Upper lobe of left lung (tissue), 6 donors: Measurements from ENCODE around the gene CDRT4. TPM values are rescaled to one million over a fixed set of nuclear protein-coding genes. Genes with fewer than 3 reads are reported as not detected.
"Not testable (repeated sequence)": the region's sequence is repeated elsewhere in the genome, so short reads cannot be mapped to it uniquely, and the experiment has no call there.

Source experiments
- ATAC-seq, 2 donors: fragments of 200-7000 bp; cut with Tn5 transposase; one replicate each; pipeline ENCODE4 v1.9.1; 2022; ENCODE audit warnings: mild to moderate bottlenecking in 2 of 2, moderate library complexity in 2 of 2; ENCODE audit not compliant: low FRiP score in 2 of 2
- DNase-seq, 2 donors: peaks; one replicate each; pipeline ENCODE4 v3.0.0-alpha.2; 2019 to 2020
- H3K27ac ChIP-seq, 4 donors: fragments of 200-600 bp; sonication (generic); one replicate each; pipeline ENCODE4 v1.5.1; 2016 to 2019
- H3K27me3 ChIP-seq, 4 donors: fragments of 200-600 bp; sonication (generic); one replicate each; pipeline ENCODE4 v1.5.1; 2017 to 2019
- H3K36me3 ChIP-seq, 4 donors: fragments of 200-600 bp; sonication (generic); one replicate each; pipeline ENCODE4 v1.5.1; 2016 to 2019
- H3K4me1 ChIP-seq, 4 donors: fragments of 200-600 bp; sonication (generic); one replicate each; pipeline ENCODE4 v1.5.1; 2018 to 2019
- H3K4me3 ChIP-seq, 4 donors: fragments of 200-600 bp; sonication (generic); one replicate each; pipeline ENCODE4 v1.5.1; 2017 to 2019; ENCODE audit warnings: mild to moderate bottlenecking in 2 of 4, moderate library complexity in 1 of 4
- H3K9me3 ChIP-seq, 4 donors: fragments of 200-600 bp; sonication (generic); one replicate each; pipeline ENCODE4 v1.5.1; 2018 to 2019
- EP300 ChIP-seq, 4 donors: sonication (generic); formaldehyde crosslinking; IDR thresholded peaks; one replicate each; pipeline ENCODE4 v1.5.1; 2017; ENCODE audit warnings: antibody characterized with exemption in 4 of 4, control low read depth in 2 of 4
- POLR2A ChIP-seq, 4 donors: fragments of 450-650 bp; IDR thresholded peaks; one replicate each; pipeline ENCODE4 v1.5.1; 2016 to 2017; ENCODE audit warnings: antibody characterized with exemption in 4 of 4, mild to moderate bottlenecking in 2 of 4
- POLR2AphosphoS5 ChIP-seq, 2 donors: sonication (generic); formaldehyde crosslinking; IDR thresholded peaks; one replicate each; pipeline ENCODE4 v1.5.1; 2017; ENCODE audit warnings: antibody characterized with exemption in 2 of 2
- WGBS, 2 donors: methylation state at CpG; one replicate each; pipeline ENCODE4 v1.1.5; 2017 to 2018; 5-methylcytosine and 5-hydroxymethylcytosine counted together
- total RNA-seq, 6 donors: library from RNA; depleted of rRNA in 4 of 6; stranded (reverse); fragments of >200 nt in 4 of 6; gene quantifications; one replicate each; pipeline versions ENCODE4 v1.1.0 to v1.2.1, GENCODE V29; 2016 to 2021
- TF ChIP-seq, protein P1 (sequence below), 6 experiments: fragments of 450-650 bp in 4 of 6; fragments of 200-600 bp in 2 of 6; sonication (generic) in 2 of 6; IDR thresholded peaks; one replicate each; pipeline ENCODE4 v1.5.1; 2016 to 2019; ENCODE audit warnings: antibody characterized with exemption in 6 of 6
- donor health status: DM: no; HTN: no; CAD: no; lungs with moderate emphysema.
- donor health status: DM: no; HTN: yes; CAD: no; lungs with severe emphysema.

Gene CDRT4
- total RNA-seq, 6 donors from 2014 or later, result 4.7 to 38.8 (median 5.8) TPM; not detected in 1

DNA sequence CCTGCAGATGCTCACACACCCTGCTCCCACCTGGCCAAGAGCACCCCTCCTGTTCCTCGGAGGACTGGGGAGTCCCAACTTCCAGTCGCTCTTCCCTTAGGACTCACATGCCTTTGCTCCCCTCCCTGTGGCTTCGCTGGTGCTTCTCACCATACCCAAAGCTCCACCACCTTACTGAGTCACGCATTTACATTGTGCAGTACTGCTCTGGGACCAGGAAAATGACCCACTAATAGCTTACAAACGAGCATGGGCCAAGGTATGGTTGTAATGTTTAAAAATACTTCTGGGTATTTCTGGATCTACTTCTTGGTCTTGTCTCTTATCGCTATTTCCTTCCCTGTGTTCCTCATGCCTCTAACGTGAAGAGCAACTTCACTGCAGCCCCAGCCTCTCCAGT is 41.0 kb upstream of the CDRT4 start:
- ATAC-seq (no peak), DNase-seq (no peak)
- no peak overlapping the region for H3K4me3 ChIP-seq
- H3K9me3 ChIP-seq, result no peaks in the 10 kb centered on the region
- WGBS, 2 donors, result 72 to 74% methylated on average over 7 of the region's 7 CpGs
- TF ChIP-seq, protein P1, sequence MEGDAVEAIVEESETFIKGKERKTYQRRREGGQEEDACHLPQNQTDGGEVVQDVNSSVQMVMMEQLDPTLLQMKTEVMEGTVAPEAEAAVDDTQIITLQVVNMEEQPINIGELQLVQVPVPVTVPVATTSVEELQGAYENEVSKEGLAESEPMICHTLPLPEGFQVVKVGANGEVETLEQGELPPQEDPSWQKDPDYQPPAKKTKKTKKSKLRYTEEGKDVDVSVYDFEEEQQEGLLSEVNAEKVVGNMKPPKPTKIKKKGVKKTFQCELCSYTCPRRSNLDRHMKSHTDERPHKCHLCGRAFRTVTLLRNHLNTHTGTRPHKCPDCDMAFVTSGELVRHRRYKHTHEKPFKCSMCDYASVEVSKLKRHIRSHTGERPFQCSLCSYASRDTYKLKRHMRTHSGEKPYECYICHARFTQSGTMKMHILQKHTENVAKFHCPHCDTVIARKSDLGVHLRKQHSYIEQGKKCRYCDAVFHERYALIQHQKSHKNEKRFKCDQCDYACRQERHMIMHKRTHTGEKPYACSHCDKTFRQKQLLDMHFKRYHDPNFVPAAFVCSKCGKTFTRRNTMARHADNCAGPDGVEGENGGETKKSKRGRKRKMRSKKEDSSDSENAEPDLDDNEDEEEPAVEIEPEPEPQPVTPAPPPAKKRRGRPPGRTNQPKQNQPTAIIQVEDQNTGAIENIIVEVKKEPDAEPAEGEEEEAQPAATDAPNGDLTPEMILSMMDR (IDR thresholded peaks at IDR 0.05), result no peak
- TF ChIP-seq POLR2A (IDR thresholded peaks at IDR 0.05), result no peak
- TF ChIP-seq EP300 (IDR thresholded peaks at IDR 0.05), result no peak
- no peak for TF ChIP-seq POLR2AphosphoS5 (IDR thresholded peaks at IDR 0.05)
- H3K36me3 ChIP-seq, result peaks cover 0 to 4% (median 0%) of the 10 kb centered on the region in 4 donors
- H3K27me3 ChIP-seq, result no peaks in the 10 kb centered on the region
- peaks cover 0 to 2% (median 1%) of the 10 kb centered on the region in 4 donors for H3K4me1 ChIP-seq
- H3K27ac ChIP-seq, result no peak overlapping the region

DNA sequence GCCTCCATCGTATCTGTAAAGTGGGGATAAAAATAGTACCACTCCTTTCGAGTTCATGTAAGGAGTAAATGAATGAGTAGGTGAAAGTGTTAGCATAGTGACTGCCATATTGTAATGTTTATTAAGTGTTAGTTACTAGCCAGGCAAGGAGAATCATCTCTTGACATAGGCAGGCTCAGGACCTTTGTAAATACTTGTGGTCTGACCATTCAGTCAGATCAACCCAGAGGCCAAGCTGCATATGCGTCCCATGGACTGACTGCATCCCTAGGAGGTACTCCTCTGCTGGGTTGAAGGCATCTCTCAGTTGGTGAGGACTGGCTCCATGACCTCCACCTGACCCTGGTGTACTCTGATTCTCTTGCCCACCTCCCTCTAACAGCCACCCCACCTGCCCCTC is 40.5 kb upstream of the CDRT4 start:
- no peaks in the 10 kb centered on the region for H3K9me3 ChIP-seq
- TF ChIP-seq, protein P1 (IDR thresholded peaks at IDR 0.05), result no peak
- TF ChIP-seq POLR2AphosphoS5 (IDR thresholded peaks at IDR 0.05), result no peak
- no peaks in the 10 kb centered on the region for H3K27me3 ChIP-seq
- H3K4me3 ChIP-seq, result no peak overlapping the region
- ATAC-seq, result no peak
- H3K36me3 ChIP-seq, result peaks cover 0 to 4% (median 0%) of the 10 kb centered on the region in 4 donors
- peaks cover 0 to 5% (median 3%) of the 10 kb centered on the region in 4 donors for H3K4me1 ChIP-seq
- no peak for DNase-seq
- H3K27ac ChIP-seq, result no peak overlapping the region
- 77 to 79% methylated on average over 2 to 3 of the region's 3 CpGs for WGBS, 2 donors

DNA sequence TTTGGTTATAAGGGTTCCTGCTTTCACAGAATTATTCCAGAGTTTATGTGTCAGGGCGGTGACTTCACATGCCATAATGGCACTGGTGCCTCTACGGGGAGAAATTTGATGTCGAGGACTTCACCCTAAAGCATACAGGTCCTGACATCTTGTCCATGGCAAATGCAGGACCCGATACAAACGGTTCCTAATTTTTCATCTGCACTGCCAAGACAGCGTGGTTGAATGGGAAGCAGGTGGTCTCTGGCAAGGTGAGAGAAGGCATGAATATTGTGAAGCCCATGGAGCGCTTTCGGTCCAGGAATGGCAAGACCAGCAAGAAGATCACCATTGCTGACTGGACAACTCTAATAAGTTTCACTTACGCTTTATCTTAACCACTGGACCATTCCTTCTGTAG is 39.6 kb upstream of the CDRT4 start:
- H3K27me3 ChIP-seq, result no peaks in the 10 kb centered on the region
- 97 to 100% methylated on average over 9 of the region's 9 CpGs for WGBS, 2 donors
- ATAC-seq (no peak), DNase-seq (no peak)
- H3K4me1 ChIP-seq, result peaks cover 0 to 14% (median 7%) of the 10 kb centered on the region in 4 donors
- no peaks in the 10 kb centered on the region for H3K9me3 ChIP-seq
- no peak overlapping the region for H3K27ac ChIP-seq
- TF ChIP-seq POLR2AphosphoS5 (IDR thresholded peaks at IDR 0.05), result no peak
- no peak for TF ChIP-seq POLR2A (IDR thresholded peaks at IDR 0.05)
- TF ChIP-seq EP300 (IDR thresholded peaks at IDR 0.05), result no peak
- TF ChIP-seq, protein P1 (IDR thresholded peaks at IDR 0.05), result no peak
- peaks cover 0 to 4% (median 0%) of the 10 kb centered on the region in 4 donors for H3K36me3 ChIP-seq
- H3K4me3 ChIP-seq, result no peak overlapping the region

DNA sequence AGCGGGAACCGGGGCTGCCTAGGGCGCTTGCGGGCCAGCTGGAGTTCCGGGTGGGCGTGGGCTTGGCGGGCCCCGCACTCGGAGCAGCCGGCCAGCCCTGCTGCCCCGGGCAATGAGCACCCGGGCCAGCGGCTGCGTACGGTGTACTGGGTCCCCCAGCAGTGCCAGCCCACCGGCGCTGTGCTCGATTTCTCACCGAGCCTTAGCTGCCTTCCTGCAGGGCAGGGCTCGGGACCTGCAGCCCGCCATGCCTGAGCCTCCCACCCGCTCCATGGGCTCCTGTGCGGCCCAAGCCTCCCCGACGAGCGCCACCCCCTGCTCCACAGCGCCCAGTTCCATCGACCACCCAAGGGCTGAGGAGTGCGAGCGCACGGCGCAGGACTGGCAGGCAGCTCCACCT is 38.3 kb upstream of the CDRT4 start:
- peak in 1 of 2 donors; percentile 76 for DNase-seq
- not testable (repeated sequence) for ATAC-seq, H3K9me3 ChIP-seq, H3K36me3 ChIP-seq, H3K27ac ChIP-seq, H3K27me3 ChIP-seq, H3K4me3 ChIP-seq
- peaks cover 0 to 19% (median 9%) of the 10 kb centered on the region in 4 donors for H3K4me1 ChIP-seq
- 92 to 93% methylated on average over 3 to 18 of the region's 32 CpGs for WGBS, 2 donors

DNA sequence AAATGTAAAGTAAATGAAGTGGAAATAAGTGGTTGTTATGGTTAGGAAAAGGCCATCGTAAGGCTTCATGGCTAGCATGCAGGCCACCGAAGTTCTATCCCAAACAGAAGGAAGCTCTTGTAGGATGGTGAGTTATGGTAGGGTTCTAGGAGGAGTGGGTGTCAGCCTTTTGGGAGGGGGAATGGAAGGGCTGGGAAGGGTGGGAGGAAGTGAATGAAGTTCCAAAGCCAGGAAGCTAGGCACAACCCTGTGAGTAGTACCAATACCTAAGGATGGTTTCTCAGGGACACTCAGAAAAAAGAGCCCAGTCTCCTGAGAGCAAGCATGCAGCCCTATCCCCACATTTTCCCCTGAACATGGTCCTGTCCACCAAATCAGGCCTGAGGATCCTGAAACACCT is 36.3 kb upstream of the CDRT4 start:
- Histone ChIP-seq H3K36me3 (peaks cover 0 to 4% (median 0%) of the 10 kb centered on the region in 4 donors), H3K27me3 (no peaks in the 10 kb centered on the region), H3K9me3 (no peaks in the 10 kb centered on the region), H3K4me1 (peaks cover 0 to 19% (median 9%) of the 10 kb centered on the region in 4 donors), H3K27ac (no peak overlapping the region), H3K4me3 (no peak overlapping the region)
- 83 to 86% methylated on average over 2 of the region's 2 CpGs for whole genome bisulfite sequencing, 2 donors
- ATAC-seq (no peak), DNase-seq (no peak)
- TF ChIP-seq EP300 (IDR thresholded peaks at IDR 0.05) (no peak), POLR2A (IDR thresholded peaks at IDR 0.05) (no peak), POLR2AphosphoS5 (IDR thresholded peaks at IDR 0.05) (no peak)
- TF ChIP-seq, protein P1 (IDR thresholded peaks at IDR 0.05), result no peak
